Measurements from ENCODE around the gene FGF12. TPM values are rescaled to one million over a fixed set of nuclear protein-coding genes. Genes with fewer than 3 reads are reported as not detected.

FGF12 gene
- total RNA-seq, 2 experiments from 2014 or later = not detected

DNA sequence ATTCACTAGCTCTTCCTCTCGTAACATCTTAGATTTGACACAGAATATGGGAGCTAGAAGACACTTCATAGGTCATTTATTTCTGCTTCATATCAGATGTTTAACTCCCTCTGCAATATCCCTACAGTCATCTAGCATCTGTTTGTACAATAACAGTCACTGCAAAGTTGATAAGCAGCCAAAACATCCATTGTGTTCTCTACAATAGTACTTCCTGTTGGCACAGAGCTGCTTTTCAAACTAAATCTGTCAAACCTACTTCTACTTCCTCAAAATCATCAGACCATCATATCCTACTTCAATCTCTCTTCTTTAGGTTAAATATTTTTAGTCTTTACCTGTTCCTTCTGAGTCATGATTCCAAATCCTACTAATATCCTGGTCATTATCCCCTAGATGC, 233.2 kb downstream of the FGF12 start:
- CTCF ChIA-PET = no interaction called here
- Mint-ChIP-seq H3K36me3 (ENCODE audit: low read depth) (no peaks in the 10 kb centered on the region), H3K27me3 (peaks cover 16% of the 10 kb centered on the region), H3K4me1 (ENCODE audit: low read depth) (no peaks in the 10 kb centered on the region), H3K4me3 (no peak overlapping the region), H3K27ac (no peak overlapping the region), H3K9me3 (no peaks in the 10 kb centered on the region)
- POLR2A ChIA-PET = no interaction called here
- ATAC-seq (ENCODE audit: poor library complexity) (no peak), DNase-seq (no peak)
- intact Hi-C loops (cut with DNase I, micrococcal nuclease) = no loop called here
- Histone ChIP-seq H3K9me3 (ENCODE audit: control insufficient read depth in 1 of 2, insufficient read depth in 1 of 2, low read length in 2 of 2) (no peaks in the 10 kb centered on the region), H3K4me1 (ENCODE audit: insufficient read depth, low read length) (no peaks in the 10 kb centered on the region), H3K27ac (ENCODE audit: low read depth in 1 of 2, low read length in 2 of 2) (no peak overlapping the region), H3K4me3 (ENCODE audit: low read length) (no peak overlapping the region), H3K36me3 (ENCODE audit: insufficient read depth, low read length) (no peaks in the 10 kb centered on the region), H3K27me3 (ENCODE audit: control insufficient read depth in 1 of 2, insufficient read depth in 2 of 2, low read length in 2 of 2) (no peaks in the 10 kb centered on the region)
- TF ChIP-seq, protein P1, sequence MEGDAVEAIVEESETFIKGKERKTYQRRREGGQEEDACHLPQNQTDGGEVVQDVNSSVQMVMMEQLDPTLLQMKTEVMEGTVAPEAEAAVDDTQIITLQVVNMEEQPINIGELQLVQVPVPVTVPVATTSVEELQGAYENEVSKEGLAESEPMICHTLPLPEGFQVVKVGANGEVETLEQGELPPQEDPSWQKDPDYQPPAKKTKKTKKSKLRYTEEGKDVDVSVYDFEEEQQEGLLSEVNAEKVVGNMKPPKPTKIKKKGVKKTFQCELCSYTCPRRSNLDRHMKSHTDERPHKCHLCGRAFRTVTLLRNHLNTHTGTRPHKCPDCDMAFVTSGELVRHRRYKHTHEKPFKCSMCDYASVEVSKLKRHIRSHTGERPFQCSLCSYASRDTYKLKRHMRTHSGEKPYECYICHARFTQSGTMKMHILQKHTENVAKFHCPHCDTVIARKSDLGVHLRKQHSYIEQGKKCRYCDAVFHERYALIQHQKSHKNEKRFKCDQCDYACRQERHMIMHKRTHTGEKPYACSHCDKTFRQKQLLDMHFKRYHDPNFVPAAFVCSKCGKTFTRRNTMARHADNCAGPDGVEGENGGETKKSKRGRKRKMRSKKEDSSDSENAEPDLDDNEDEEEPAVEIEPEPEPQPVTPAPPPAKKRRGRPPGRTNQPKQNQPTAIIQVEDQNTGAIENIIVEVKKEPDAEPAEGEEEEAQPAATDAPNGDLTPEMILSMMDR (IDR thresholded peaks at IDR 0.05) = no peak

DNA sequence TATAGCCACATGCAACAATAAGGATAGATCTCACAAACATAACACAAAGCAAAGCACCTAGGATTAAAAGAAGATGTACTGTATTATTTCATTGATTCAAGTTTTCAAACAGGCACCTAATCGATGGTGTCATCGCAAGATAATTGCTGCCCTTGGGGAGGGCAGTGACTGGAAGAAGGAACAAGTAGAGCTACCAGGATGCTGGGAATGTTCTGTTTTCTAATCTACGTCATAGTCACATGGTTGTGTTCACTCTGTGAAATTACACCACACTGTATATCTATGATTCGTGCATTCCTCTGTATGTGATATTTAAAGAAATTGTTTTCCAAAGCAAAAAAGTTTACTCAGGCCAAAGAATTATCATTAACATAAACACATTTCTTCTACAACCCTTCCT, 236.6 kb downstream of the FGF12 start:
- Histone ChIP-seq H3K4me1 (ENCODE audit: insufficient read depth, low read length) (no peaks in the 10 kb centered on the region), H3K27ac (ENCODE audit: low read depth in 1 of 2, low read length in 2 of 2) (no peak overlapping the region), H3K27me3 (ENCODE audit: control insufficient read depth in 1 of 2, insufficient read depth in 2 of 2, low read length in 2 of 2) (no peaks in the 10 kb centered on the region), H3K4me3 (ENCODE audit: low read length) (no peak overlapping the region), H3K36me3 (ENCODE audit: insufficient read depth, low read length) (no peaks in the 10 kb centered on the region), H3K9me3 (ENCODE audit: control insufficient read depth in 1 of 2, insufficient read depth in 1 of 2, low read length in 2 of 2) (no peaks in the 10 kb centered on the region)
- Mint-ChIP-seq H3K27me3 (peaks cover 16% of the 10 kb centered on the region), H3K9me3 (no peaks in the 10 kb centered on the region), H3K36me3 (ENCODE audit: low read depth) (no peaks in the 10 kb centered on the region), H3K4me3 (no peak overlapping the region), H3K27ac (no peak overlapping the region), H3K4me1 (ENCODE audit: low read depth) (no peaks in the 10 kb centered on the region)
- TF ChIP-seq, protein P1 (IDR thresholded peaks at IDR 0.05) = no peak
- DNase-seq = no peak
- intact Hi-C loops (cut with DNase I, micrococcal nuclease) = no loop called here
- ChIA-PET POLR2A (no interaction called here), CTCF (no interaction called here)
- no peak for ATAC-seq (ENCODE audit: poor library complexity)

DNA sequence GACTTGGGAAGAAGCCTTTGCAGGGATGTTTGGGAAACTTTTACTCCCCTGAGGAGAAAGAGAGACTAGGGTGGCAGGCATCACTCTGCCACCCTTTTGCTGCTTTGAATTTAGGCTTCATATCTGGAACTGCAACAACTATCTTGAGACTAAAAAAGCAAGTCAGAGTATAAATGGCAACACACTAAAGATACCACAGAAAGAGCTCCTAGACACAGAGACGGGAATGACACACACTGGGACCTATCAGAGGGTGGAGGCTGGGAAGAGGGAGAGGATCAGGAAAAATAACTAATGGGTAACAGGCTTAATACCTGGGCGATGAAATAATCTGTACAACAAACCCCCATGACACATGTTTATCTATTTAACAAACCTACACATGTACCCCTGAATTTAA, 237.8 kb downstream of the FGF12 start:
- H3K9me3 ChIP-seq (ENCODE audit: control insufficient read depth in 1 of 2, insufficient read depth in 1 of 2, low read length in 2 of 2) = no peaks in the 10 kb centered on the region
- H3K4me3 ChIP-seq (ENCODE audit: low read length) = no peak overlapping the region
- no peak for DNase-seq
- peaks cover 16% of the 10 kb centered on the region for H3K27me3 Mint-ChIP-seq
- intact Hi-C loops (cut with DNase I, micrococcal nuclease) = no loop called here
- H3K27ac Mint-ChIP-seq = no peak overlapping the region
- no peak overlapping the region for H3K27ac ChIP-seq (ENCODE audit: low read depth in 1 of 2, low read length in 2 of 2)
- H3K4me3 Mint-ChIP-seq = no peak overlapping the region
- ChIA-PET POLR2A (no interaction called here), CTCF (no interaction called here)
- no peaks in the 10 kb centered on the region for H3K4me1 ChIP-seq (ENCODE audit: insufficient read depth, low read length)
- ATAC-seq (ENCODE audit: poor library complexity) = no peak
- TF ChIP-seq, protein P1 (IDR thresholded peaks at IDR 0.05) = no peak
- no peaks in the 10 kb centered on the region for H3K36me3 Mint-ChIP-seq (ENCODE audit: low read depth)
- H3K27me3 ChIP-seq (ENCODE audit: control insufficient read depth in 1 of 2, insufficient read depth in 2 of 2, low read length in 2 of 2) = no peaks in the 10 kb centered on the region
- no peaks in the 10 kb centered on the region for H3K9me3 Mint-ChIP-seq
- no peaks in the 10 kb centered on the region for H3K36me3 ChIP-seq (ENCODE audit: insufficient read depth, low read length)
- no peaks in the 10 kb centered on the region for H3K4me1 Mint-ChIP-seq (ENCODE audit: low read depth)
